Karpas-422 (cell line): ENCODE results near the gene METTL13. TPM values are rescaled to one million over a fixed set of nuclear protein-coding genes. Genes with fewer than 3 reads are reported as not detected.

Experiments used
- DNase-seq: peaks from one replicate; pipeline ENCODE4 v3.0.0-alpha.2; 2015
- H2AFZ ChIP-seq: fragments of 200-600 bp; sonication (generic); 2 replicates; pipeline ENCODE4 v1.6.1; 2014; ENCODE audit warnings: antibody characterized with exemption, low read length, mixed read lengths
- H3K27ac ChIP-seq: fragments of 200-600 bp; sonication (generic); 2 replicates; pipeline ENCODE4 v1.5.1; 2014; ENCODE audit warnings: mild to moderate bottlenecking, low read length, moderate library complexity
- H3K27me3 ChIP-seq: fragments of 200-600 bp; sonication (generic); 2 replicates; pipeline ENCODE4 v1.6.1; 2014; ENCODE audit warnings: low read length, mixed read lengths
- H3K36me3 ChIP-seq: fragments of 200-600 bp; sonication (generic); 2 replicates; pipeline ENCODE4 v1.6.1; 2014; ENCODE audit warnings: low read length, mixed read lengths; ENCODE audit not compliant: insufficient read depth
- H3K4me1 ChIP-seq: fragments of 200-600 bp; sonication (generic); 2 replicates; pipeline ENCODE4 v1.6.1; 2014; ENCODE audit warnings: mild to moderate bottlenecking, low read length, mixed read lengths
- H3K4me2 ChIP-seq: fragments of 200-600 bp; sonication (generic); 2 replicates; pipeline ENCODE4 v1.6.1; 2014; ENCODE audit warnings: low read length, low read depth, mild to moderate bottlenecking; ENCODE audit not compliant: poor library complexity, severe bottlenecking
- H3K4me3 ChIP-seq: fragments of 200-600 bp; sonication (generic); 2 replicates; pipeline ENCODE4 v1.5.1; 2014; ENCODE audit warnings: mild to moderate bottlenecking, antibody characterized with exemption, low read length, mixed read lengths
- H3K79me2 ChIP-seq: fragments of 200-600 bp; sonication (generic); 2 replicates; pipeline ENCODE4 v1.6.1; 2014; ENCODE audit warnings: mild to moderate bottlenecking, low read length, mixed read lengths
- H3K9ac ChIP-seq: fragments of 200-600 bp; sonication (generic); 2 replicates; pipeline ENCODE4 v1.6.0; 2014; ENCODE audit warnings: low read length
- H3K9me2 ChIP-seq: fragments of 200-600 bp; sonication (generic), shearing (Covaris generic); replicated peaks from 2 replicates; pipeline ENCODE4 v1.6.0; 2014; ENCODE audit warnings: mild to moderate bottlenecking, low read length, moderate library complexity; ENCODE audit not compliant: insufficient read depth
- H3K9me3 ChIP-seq: fragments of 300-700, 200-600 bp; sonication (generic); 2 replicates; pipeline ENCODE4 v1.6.1; 2014; ENCODE audit warnings: low read length, mixed read lengths
- H4K20me1 ChIP-seq: fragments of 200-600 bp; sonication (generic); 2 replicates; pipeline ENCODE4 v1.6.1; 2014; ENCODE audit warnings: mild to moderate bottlenecking, antibody characterized with exemption, low read length, low read depth; ENCODE audit not compliant: insufficient read depth
- total RNA-seq: library from RNA; depleted of rRNA; stranded (reverse); fragments of >200 nt; shearing (Covaris generic); gene quantifications from 2 replicates; pipeline ENCODE4 v1.2.3, GENCODE V29; 2014; ENCODE audit warnings: low replicate concordance

METTL13 gene
- total RNA-seq, 1 experiment from 2014 or later, result 15.4 TPM

- Histone ChIP-seq H3K27ac (no peak overlapping the region), H3K9ac (no peak overlapping the region), H3K4me3 (no peak overlapping the region), H3K79me2 (no peaks in the 10 kb centered on the region), H3K27me3 (no peaks in the 10 kb centered on the region), H3K4me2 (no peak overlapping the region), H2AFZ (no peak overlapping the region), H4K20me1 (no peaks in the 10 kb centered on the region), H3K4me1 (peaks cover 5% of the 10 kb centered on the region), H3K9me3 (no peaks in the 10 kb centered on the region), H3K36me3 (no peaks in the 10 kb centered on the region), H3K9me2 (no peaks in the 10 kb centered on the region)
- no peak for DNase-seq
Measured at GRCh38 chr1:171809834-171810233, 28.4 kb downstream of the METTL13 start.

- Histone ChIP-seq H3K9me3 (no peaks in the 10 kb centered on the region), H4K20me1 (no peaks in the 10 kb centered on the region), H3K4me2 (no peak overlapping the region), H3K9me2 (no peaks in the 10 kb centered on the region), H3K79me2 (no peaks in the 10 kb centered on the region), H3K27ac (no peak overlapping the region), H3K36me3 (no peaks in the 10 kb centered on the region), H3K27me3 (no peaks in the 10 kb centered on the region), H3K4me3 (no peak overlapping the region), H3K4me1 (peaks cover 5% of the 10 kb centered on the region), H2AFZ (no peak overlapping the region), H3K9ac (no peak overlapping the region)
- DNase-seq, result no peak
Measured at GRCh38 chr1:171811672-171812071, 30.2 kb downstream of the METTL13 start.

GRCh38 chr1:171814692-171815091 is 33.2 kb downstream of the METTL13 start:
- Histone ChIP-seq H4K20me1 (no peaks in the 10 kb centered on the region), H3K4me2 (no peak overlapping the region), H3K4me3 (no peak overlapping the region), H2AFZ (no peak overlapping the region), H3K9me2 (no peaks in the 10 kb centered on the region), H3K4me1 (no peaks in the 10 kb centered on the region), H3K79me2 (no peaks in the 10 kb centered on the region), H3K9me3 (no peaks in the 10 kb centered on the region), H3K9ac (no peak overlapping the region), H3K27ac (no peak overlapping the region), H3K27me3 (no peaks in the 10 kb centered on the region), H3K36me3 (no peaks in the 10 kb centered on the region)
- DNase-seq, result no peak

GRCh38 chr1:171816300-171816901 is 34.9 kb downstream of the METTL13 start:
- no peak for DNase-seq
- no peak overlapping the region for H2AFZ ChIP-seq
- no peak overlapping the region for H3K4me3 ChIP-seq
- H3K36me3 ChIP-seq, result no peaks in the 10 kb centered on the region
- H4K20me1 ChIP-seq, result no peaks in the 10 kb centered on the region
- H3K9me3 ChIP-seq, result no peaks in the 10 kb centered on the region
- no peaks in the 10 kb centered on the region for H3K4me1 ChIP-seq
- H3K9ac ChIP-seq, result no peak overlapping the region
- H3K9me2 ChIP-seq, result no peaks in the 10 kb centered on the region
- no peak overlapping the region for H3K27ac ChIP-seq
- H3K27me3 ChIP-seq, result no peaks in the 10 kb centered on the region
- no peaks in the 10 kb centered on the region for H3K79me2 ChIP-seq
- H3K4me2 ChIP-seq, result no peak overlapping the region

GRCh38 chr1:171817511-171818265 is 36.2 kb downstream of the METTL13 start:
- no peak overlapping the region for H2AFZ ChIP-seq
- no peaks in the 10 kb centered on the region for H3K79me2 ChIP-seq
- no peak overlapping the region for H3K4me2 ChIP-seq
- H3K9ac ChIP-seq, result no peak overlapping the region
- H3K4me1 ChIP-seq, result no peaks in the 10 kb centered on the region
- no peaks in the 10 kb centered on the region for H4K20me1 ChIP-seq
- no peaks in the 10 kb centered on the region for H3K9me2 ChIP-seq
- no peaks in the 10 kb centered on the region for H3K36me3 ChIP-seq
- no peak for DNase-seq
- H3K27ac ChIP-seq, result no peak overlapping the region
- H3K9me3 ChIP-seq, result no peaks in the 10 kb centered on the region
- H3K27me3 ChIP-seq, result no peaks in the 10 kb centered on the region
- H3K4me3 ChIP-seq, result no peak overlapping the region

- Histone ChIP-seq H3K27me3 (no peaks in the 10 kb centered on the region), H3K4me2 (no peak overlapping the region), H3K36me3 (no peaks in the 10 kb centered on the region), H3K9me3 (no peaks in the 10 kb centered on the region), H3K9me2 (no peaks in the 10 kb centered on the region), H3K4me1 (no peaks in the 10 kb centered on the region), H3K9ac (no peak overlapping the region), H4K20me1 (no peaks in the 10 kb centered on the region), H3K4me3 (no peak overlapping the region), H3K27ac (no peak overlapping the region), H2AFZ (no peak overlapping the region), H3K79me2 (no peaks in the 10 kb centered on the region)
- no peak for DNase-seq
Measured at GRCh38 chr1:171819946-171820345, 38.5 kb downstream of the METTL13 start.

- Histone ChIP-seq H3K4me1 (no peaks in the 10 kb centered on the region), H2AFZ (no peak overlapping the region), H3K79me2 (no peaks in the 10 kb centered on the region), H3K36me3 (no peaks in the 10 kb centered on the region), H3K27ac (no peak overlapping the region), H3K27me3 (no peaks in the 10 kb centered on the region), H3K4me3 (no peak overlapping the region), H3K9me2 (no peaks in the 10 kb centered on the region), H3K9ac (no peak overlapping the region), H3K9me3 (peaks cover 2% of the 10 kb centered on the region; the same call in 1 of the 2 replicates), H3K4me2 (no peak overlapping the region), H4K20me1 (no peaks in the 10 kb centered on the region)
- no peak for DNase-seq
Measured at GRCh38 chr1:171826973-171827372, 45.5 kb downstream of the METTL13 start.

GRCh38 chr1:171828794-171829193 is 47.3 kb downstream of the METTL13 start:
- Histone ChIP-seq H3K9ac (no peak overlapping the region), H3K27ac (no peak overlapping the region), H2AFZ (no peak overlapping the region), H3K79me2 (no peaks in the 10 kb centered on the region), H3K4me1 (no peaks in the 10 kb centered on the region), H3K9me3 (peaks cover 2% of the 10 kb centered on the region; the same call in 1 of the 2 replicates), H4K20me1 (no peaks in the 10 kb centered on the region), H3K4me2 (no peak overlapping the region), H3K27me3 (no peaks in the 10 kb centered on the region), H3K4me3 (no peak overlapping the region), H3K9me2 (no peaks in the 10 kb centered on the region), H3K36me3 (no peaks in the 10 kb centered on the region)
- DNase-seq, result no peak
